K562 (cell line): ENCODE results near the gene TTC24. TPM values are rescaled to one million over a fixed set of nuclear protein-coding genes. Genes with fewer than 3 reads are reported as not detected.

Experiments
- BCOR ChIP-seq: fragments of 450-650 bp; IDR thresholded peaks from 2 replicates; pipeline ENCODE4 v1.6.1; 2016
- C11orf30 ChIP-seq: fragments of 450-650 bp; IDR thresholded peaks from 2 replicates; pipeline ENCODE4 v1.6.1; 2016; ENCODE audit warnings: low read depth, mild to moderate bottlenecking
- DACH1 ChIP-seq: fragments of 450-650 bp; IDR thresholded peaks from 2 replicates; pipeline ENCODE4 v1.6.1; 2018; ENCODE audit not compliant: partially characterized antibody
- FOXP1 ChIP-seq: sonication (generic); formaldehyde crosslinking; IDR thresholded peaks from 2 replicates; pipeline ENCODE4 v1.8.0; 2022; ENCODE audit warnings: mild to moderate bottlenecking, missing genetic modification reagents
- HCFC1 ChIP-seq: IDR thresholded peaks from 2 replicates; pipeline ENCODE4 v1.6.1; 2012; ENCODE audit warnings: low read depth, low read length, improper control_type of control experiment
- KLF1 ChIP-seq: fragments of 450-650 bp; IDR thresholded peaks from 2 replicates; pipeline ENCODE4 v1.6.1; 2016; ENCODE audit warnings: missing genetic modification characterization, missing compliant biosample characterization
- MEF2A ChIP-seq: IDR thresholded peaks from 2 replicates; pipeline ENCODE4 v1.6.1; 2011; ENCODE audit warnings: low read depth, mild to moderate bottlenecking, low read length, moderate library complexity; ENCODE audit not compliant: control insufficient read depth
- MEIS2 ChIP-seq: fragments of 450-650 bp; IDR thresholded peaks from 2 replicates; pipeline ENCODE4 v1.6.1; 2014; ENCODE audit warnings: mild to moderate bottlenecking; ENCODE audit not compliant: partially characterized antibody
- MTA3 ChIP-seq: fragments of 450-650 bp; formaldehyde crosslinking; IDR thresholded peaks from 2 replicates; pipeline ENCODE4 v1.6.1; 2017; ENCODE audit warnings: mild to moderate bottlenecking, borderline replicate concordance
- NCOA4 ChIP-seq: fragments of 450-650 bp; IDR thresholded peaks from 2 replicates; pipeline ENCODE4 v1.6.1; 2018; ENCODE audit warnings: mild to moderate bottlenecking; ENCODE audit not compliant: partially characterized antibody
- NRF1 ChIP-seq, 2 experiments: fragments of 450-650 bp; IDR thresholded peaks in 1 of 2; conservative IDR thresholded peaks in 1 of 2; 2 replicates each; pipeline ENCODE4 v1.6.1; 2014; ENCODE audit warnings: mild to moderate bottlenecking in 2 of 2
- PCBP1 ChIP-seq: fragments of 200-400 bp; formaldehyde crosslinking; IDR thresholded peaks from 2 replicates; pipeline ENCODE4 v1.6.1; 2018; ENCODE audit warnings: mild to moderate bottlenecking, low read depth, low read length; ENCODE audit not compliant: poor library complexity, severe bottlenecking
- STAT6 ChIP-seq: sonication (generic); formaldehyde crosslinking; IDR thresholded peaks from 2 replicates; pipeline ENCODE4 v1.8.1; 2023; ENCODE audit warnings: mild to moderate bottlenecking, missing genetic modification reagents
- ZKSCAN1 ChIP-seq: fragments of 150-350 bp; IDR thresholded peaks from 2 replicates; pipeline ENCODE4 v1.6.1; 2016; ENCODE audit warnings: low read depth, low read length
- ZNF24 ChIP-seq: fragments of 450-650 bp; IDR thresholded peaks from 2 replicates; pipeline ENCODE4 v1.6.1; 2016
- ZNF583 ChIP-seq: fragments of 250-450 bp; sonication (Bioruptor Pico); IDR thresholded peaks from 2 replicates; pipeline ENCODE4 v1.4.0; 2020
- ZNF830 ChIP-seq: fragments of 250-450 bp; sonication (Bioruptor Pico); IDR thresholded peaks from 2 replicates; pipeline ENCODE4 v1.5.0; 2021; ENCODE audit warnings: mild to moderate bottlenecking
- polyA plus RNA-seq, 8 experiments: library from polyadenylated mRNA; depleted of rRNA in 4 of 8; stranded (reverse) in 5 of 8; unstranded in 3 of 8; fragments of >200 nt; fragmentation: Nextera tagmentation in 2 of 8; fragmentation: Illumina TruSeq in 1 of 8; extraction: Ambion mirVana in 2 of 8; extraction: Trizol in 1 of 8; gene quantifications; 2 replicates each; pipeline versions ENCODE4 v1.2.1 to v1.2.3, GENCODE V29; 2011 to 2014; ENCODE audit warnings: inconsistent platforms in 1 of 8, missing spikeins in 1 of 8
- total RNA-seq, 7 experiments: library from RNA; depleted of rRNA in 6 of 7; stranded (reverse); fragments of >200 nt in 6 of 7; fragmentation: Illumina TruSeq in 2 of 7; extraction: Trizol in 2 of 7; gene quantifications; 2 replicates each; pipeline versions ENCODE4 v1.2.1 to v1.2.3, GENCODE V29; 2011 to 2021; ENCODE audit warnings: low replicate concordance in 1 of 7
- TF ChIP-seq, protein P1 (sequence below): fragments of 250-450 bp; sonication (Bioruptor Pico); IDR thresholded peaks from 2 replicates; pipeline ENCODE4 v1.4.0; 2020; ENCODE audit warnings: mild to moderate bottlenecking, moderate library complexity, borderline replicate concordance
- TF ChIP-seq, protein P2 (sequence below): sonication (generic); formaldehyde crosslinking; IDR thresholded peaks from 2 replicates; pipeline ENCODE4 v1.8.0; 2023; ENCODE audit warnings: mild to moderate bottlenecking, missing genetic modification reagents

The TTC24 gene
- total and polyA plus RNA-seq, 9 of the 15 experiments (the other 6 are each of a cell fraction or from before 2014, with no cell fraction given), result not detected

GRCh38 chr1:156625436-156626078 is 46.0 kb downstream of the TTC24 start (continued):
- no peak for TF ChIP-seq KLF1
- TF ChIP-seq, protein P1, sequence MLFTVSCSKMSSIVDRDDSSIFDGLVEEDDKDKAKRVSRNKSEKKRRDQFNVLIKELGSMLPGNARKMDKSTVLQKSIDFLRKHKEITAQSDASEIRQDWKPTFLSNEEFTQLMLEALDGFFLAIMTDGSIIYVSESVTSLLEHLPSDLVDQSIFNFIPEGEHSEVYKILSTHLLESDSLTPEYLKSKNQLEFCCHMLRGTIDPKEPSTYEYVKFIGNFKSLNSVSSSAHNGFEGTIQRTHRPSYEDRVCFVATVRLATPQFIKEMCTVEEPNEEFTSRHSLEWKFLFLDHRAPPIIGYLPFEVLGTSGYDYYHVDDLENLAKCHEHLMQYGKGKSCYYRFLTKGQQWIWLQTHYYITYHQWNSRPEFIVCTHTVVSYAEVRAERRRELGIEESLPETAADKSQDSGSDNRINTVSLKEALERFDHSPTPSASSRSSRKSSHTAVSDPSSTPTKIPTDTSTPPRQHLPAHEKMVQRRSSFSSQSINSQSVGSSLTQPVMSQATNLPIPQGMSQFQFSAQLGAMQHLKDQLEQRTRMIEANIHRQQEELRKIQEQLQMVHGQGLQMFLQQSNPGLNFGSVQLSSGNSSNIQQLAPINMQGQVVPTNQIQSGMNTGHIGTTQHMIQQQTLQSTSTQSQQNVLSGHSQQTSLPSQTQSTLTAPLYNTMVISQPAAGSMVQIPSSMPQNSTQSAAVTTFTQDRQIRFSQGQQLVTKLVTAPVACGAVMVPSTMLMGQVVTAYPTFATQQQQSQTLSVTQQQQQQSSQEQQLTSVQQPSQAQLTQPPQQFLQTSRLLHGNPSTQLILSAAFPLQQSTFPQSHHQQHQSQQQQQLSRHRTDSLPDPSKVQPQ, result no peak
- no peak for TF ChIP-seq ZNF24
- peak; percentile 55; the same call in 1 of the 2 replicates for TF ChIP-seq FOXP1 (CRISPR knock-in tag)
- TF ChIP-seq MTA3, result no peak
- TF ChIP-seq MEIS2, result no peak
- TF ChIP-seq, protein P2, sequence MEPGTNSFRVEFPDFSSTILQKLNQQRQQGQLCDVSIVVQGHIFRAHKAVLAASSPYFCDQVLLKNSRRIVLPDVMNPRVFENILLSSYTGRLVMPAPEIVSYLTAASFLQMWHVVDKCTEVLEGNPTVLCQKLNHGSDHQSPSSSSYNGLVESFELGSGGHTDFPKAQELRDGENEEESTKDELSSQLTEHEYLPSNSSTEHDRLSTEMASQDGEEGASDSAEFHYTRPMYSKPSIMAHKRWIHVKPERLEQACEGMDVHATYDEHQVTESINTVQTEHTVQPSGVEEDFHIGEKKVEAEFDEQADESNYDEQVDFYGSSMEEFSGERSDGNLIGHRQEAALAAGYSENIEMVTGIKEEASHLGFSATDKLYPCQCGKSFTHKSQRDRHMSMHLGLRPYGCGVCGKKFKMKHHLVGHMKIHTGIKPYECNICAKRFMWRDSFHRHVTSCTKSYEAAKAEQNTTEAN (CRISPR knock-in tag), result no peak
- peak; percentile 42; the same call in 1 of the 2 replicates for TF ChIP-seq BCOR
- TF ChIP-seq STAT6 (CRISPR knock-in tag), result no peak
- TF ChIP-seq NCOA4, result no peak
- TF ChIP-seq ZKSCAN1, result no peak; the same call in 1 of the 2 replicates
- peak; percentile 35 for TF ChIP-seq PCBP1
- TF ChIP-seq ZNF583 (CRISPR knock-in tag), result no peak
- no peak for TF ChIP-seq ZNF830 (CRISPR knock-in tag)
- no peak for TF ChIP-seq HCFC1
- no peak for TF ChIP-seq DACH1
- TF ChIP-seq C11orf30, result no peak
- TF ChIP-seq MEF2A, result no peak
- peak in 1 of 2 experiments; percentile 24; a peak in 1 of 4 replicates for TF ChIP-seq NRF1 (conservative IDR thresholded peaks at IDR 0.05 in 1 of 2, IDR thresholded peaks at IDR 0.05 in 1 of 2)
